Lung (tissue), 12 donors: ENCODE data around the gene RNF182. TPM values are rescaled to one million over a fixed set of nuclear protein-coding genes. Genes with fewer than 3 reads are reported as not detected.

Experiments used
- ATAC-seq: fragments of 200-7000 bp; cut with Tn5 transposase; one replicate; pipeline ENCODE4 v1.9.1; 2020; ENCODE audit warnings: moderate number of reproducible peaks; ENCODE audit not compliant: insufficient read depth, low FRiP score
- DNase-seq, 3 donors: peaks; one replicate each; pipeline ENCODE4 v3.0.0-alpha.2; 2013 to 2017
- H3K27ac ChIP-seq, 2 donors: one replicate each; pipeline ENCODE4 v1.5.1; 2013; ENCODE audit warnings: mild to moderate bottlenecking in 2 of 2, moderate library complexity in 2 of 2, control low read depth in 1 of 2, inconsistent platforms in 1 of 2, low read depth in 1 of 2, low read length in 1 of 2
- H3K27me3 ChIP-seq, 3 donors: one replicate each; pipeline ENCODE4 v1.5.1; 2013; ENCODE audit warnings: low read length in 2 of 3; ENCODE audit not compliant: control insufficient read depth in 3 of 3, insufficient read depth in 3 of 3
- H3K36me3 ChIP-seq, 4 donors: one replicate each; pipeline ENCODE4 v1.5.1; 2013; ENCODE audit warnings: low read length in 4 of 4, mild to moderate bottlenecking in 1 of 4, moderate library complexity in 1 of 4; ENCODE audit not compliant: control insufficient read depth in 4 of 4, insufficient read depth in 4 of 4
- H3K4me1 ChIP-seq, 5 donors: one replicate each; pipeline ENCODE4 v1.5.1; 2013; ENCODE audit warnings: low read length in 5 of 5, mild to moderate bottlenecking in 2 of 5, moderate library complexity in 1 of 5; ENCODE audit not compliant: control insufficient read depth in 5 of 5, insufficient read depth in 5 of 5
- H3K4me3 ChIP-seq: one replicate; pipeline ENCODE4 v1.5.1; 2013; ENCODE audit warnings: mild to moderate bottlenecking, control low read depth, moderate library complexity
- H3K9ac ChIP-seq, 2 donors: one replicate each; pipeline ENCODE4 v1.5.1; 2013; ENCODE audit warnings: low read length in 2 of 2, control low read depth in 1 of 2; ENCODE audit not compliant: insufficient read depth in 1 of 2
- H3K9me3 ChIP-seq, 4 donors: one replicate each; pipeline ENCODE4 v1.5.1; 2013; ENCODE audit warnings: low read length in 3 of 4, mild to moderate bottlenecking in 1 of 4, moderate library complexity in 1 of 4; ENCODE audit not compliant: control insufficient read depth in 4 of 4, insufficient read depth in 3 of 4
- WGBS, 2 donors: extraction: QIAGEN DNeasy Blood & Tissue Kit; methylation state at CpG; one replicate each; pipeline ENCODE4 v1.1.7; 2013; 5-methylcytosine and 5-hydroxymethylcytosine counted together
- polyA plus RNA-seq, 2 donors: library from polyadenylated mRNA; stranded (reverse); fragments of 200-250 nt; gene quantifications; one replicate each; pipeline ENCODE4 v1.2.1, GENCODE V29; 2013
- total RNA-seq, 2 donors: library from RNA; depleted of rRNA in 1 of 2; stranded (reverse); fragments of >200 nt in 1 of 2; gene quantifications; one replicate each; pipeline ENCODE4 v1.2.1, GENCODE V29; 2014 to 2021
- TF ChIP-seq, protein P1 (sequence below): IDR thresholded peaks from 2 replicates; pipeline ENCODE4 v1.5.1; 2012; ENCODE audit warnings: mild to moderate bottlenecking; ENCODE audit errors: control extremely low read depth, extremely low read depth
- donor health status: control.
- donor health status: control.
- donor health status: Bipolar disorder and iron deficiency.
- donor health status: healthy.
- donor health status: DM: yes; HTN: yes; CAD: no.

The RNF182 gene
- total and polyA plus RNA-seq, 4 donors: 0.90 to 5.0 (median 1.8) TPM

DNA sequence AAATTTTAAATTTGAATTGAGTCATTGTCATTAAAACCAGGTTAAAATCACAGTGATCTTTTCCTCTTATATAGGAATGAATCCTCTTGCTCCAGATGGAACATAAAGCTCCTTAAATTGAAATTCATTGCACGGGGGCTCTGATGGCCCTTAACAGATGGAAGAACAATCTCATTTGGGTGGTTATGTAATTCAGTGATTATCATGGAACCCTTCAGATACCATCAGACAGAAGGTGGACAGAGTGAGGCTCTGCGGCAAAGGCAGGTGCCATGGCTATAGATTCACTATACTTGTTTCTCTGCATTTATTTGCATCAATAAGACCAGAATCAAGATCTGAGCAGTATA lies 17.8 kb upstream of the RNF182 start:
- H3K9me3 ChIP-seq: peaks cover 0 to 2% (median 0%) of the 10 kb centered on the region in 4 donors
- ATAC-seq: no peak
- H3K4me1 ChIP-seq: no peaks in the 10 kb centered on the region
- no peaks in the 10 kb centered on the region for H3K36me3 ChIP-seq
- H3K27ac ChIP-seq: no peak overlapping the region
- no peak overlapping the region for H3K9ac ChIP-seq
- peaks cover 0 to 3% (median 0%) of the 10 kb centered on the region in 3 donors for H3K27me3 ChIP-seq
- H3K4me3 ChIP-seq: no peak overlapping the region
- no peak for DNase-seq
- 83 to 87% methylated on average over 2 of the region's 2 CpGs for WGBS, 2 donors
- TF ChIP-seq, protein P1, sequence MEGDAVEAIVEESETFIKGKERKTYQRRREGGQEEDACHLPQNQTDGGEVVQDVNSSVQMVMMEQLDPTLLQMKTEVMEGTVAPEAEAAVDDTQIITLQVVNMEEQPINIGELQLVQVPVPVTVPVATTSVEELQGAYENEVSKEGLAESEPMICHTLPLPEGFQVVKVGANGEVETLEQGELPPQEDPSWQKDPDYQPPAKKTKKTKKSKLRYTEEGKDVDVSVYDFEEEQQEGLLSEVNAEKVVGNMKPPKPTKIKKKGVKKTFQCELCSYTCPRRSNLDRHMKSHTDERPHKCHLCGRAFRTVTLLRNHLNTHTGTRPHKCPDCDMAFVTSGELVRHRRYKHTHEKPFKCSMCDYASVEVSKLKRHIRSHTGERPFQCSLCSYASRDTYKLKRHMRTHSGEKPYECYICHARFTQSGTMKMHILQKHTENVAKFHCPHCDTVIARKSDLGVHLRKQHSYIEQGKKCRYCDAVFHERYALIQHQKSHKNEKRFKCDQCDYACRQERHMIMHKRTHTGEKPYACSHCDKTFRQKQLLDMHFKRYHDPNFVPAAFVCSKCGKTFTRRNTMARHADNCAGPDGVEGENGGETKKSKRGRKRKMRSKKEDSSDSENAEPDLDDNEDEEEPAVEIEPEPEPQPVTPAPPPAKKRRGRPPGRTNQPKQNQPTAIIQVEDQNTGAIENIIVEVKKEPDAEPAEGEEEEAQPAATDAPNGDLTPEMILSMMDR: no peak

DNA sequence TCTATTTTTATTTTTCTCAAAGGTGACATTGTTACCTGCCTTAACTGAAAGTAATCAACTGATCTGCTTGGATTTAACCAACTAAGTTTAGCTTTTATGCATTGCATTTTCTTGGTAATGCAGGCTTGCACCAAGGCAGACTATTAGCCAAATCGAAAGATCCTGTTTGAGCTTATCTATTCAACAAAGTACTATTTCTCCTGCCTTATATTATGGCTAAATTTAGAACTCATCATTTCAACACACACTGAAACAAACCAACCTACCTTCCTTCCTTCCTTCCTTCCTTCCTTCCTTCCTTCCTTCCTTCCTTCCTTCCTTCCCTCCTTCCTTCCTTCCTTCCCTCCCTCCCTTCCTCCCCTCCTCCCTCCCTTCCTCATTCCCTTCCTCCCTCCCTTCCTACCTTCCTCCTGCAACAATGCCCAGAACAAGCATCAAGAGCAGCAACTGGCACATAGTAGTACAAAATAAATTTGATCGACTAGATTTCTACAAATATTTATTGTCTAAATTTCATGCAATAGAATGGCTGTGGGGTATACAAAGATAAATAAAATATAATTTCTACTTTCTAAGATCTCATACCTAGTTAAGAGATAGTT lies 17.0 kb upstream of the RNF182 start:
- TF ChIP-seq, protein P1: no peak
- Histone ChIP-seq H3K4me1 (no peaks in the 10 kb centered on the region), H3K27ac (no peak overlapping the region), H3K9ac (no peak overlapping the region), H3K36me3 (no peaks in the 10 kb centered on the region), H3K9me3 (peaks cover 0 to 2% (median 0%) of the 10 kb centered on the region in 4 donors), H3K27me3 (peaks cover 0 to 3% (median 0%) of the 10 kb centered on the region in 3 donors), H3K4me3 (no peak overlapping the region)
- DNase-seq (no peak), ATAC-seq (no peak)
- 74 to 77% methylated on average over 2 of the region's 2 CpGs for WGBS, 2 donors

DNA sequence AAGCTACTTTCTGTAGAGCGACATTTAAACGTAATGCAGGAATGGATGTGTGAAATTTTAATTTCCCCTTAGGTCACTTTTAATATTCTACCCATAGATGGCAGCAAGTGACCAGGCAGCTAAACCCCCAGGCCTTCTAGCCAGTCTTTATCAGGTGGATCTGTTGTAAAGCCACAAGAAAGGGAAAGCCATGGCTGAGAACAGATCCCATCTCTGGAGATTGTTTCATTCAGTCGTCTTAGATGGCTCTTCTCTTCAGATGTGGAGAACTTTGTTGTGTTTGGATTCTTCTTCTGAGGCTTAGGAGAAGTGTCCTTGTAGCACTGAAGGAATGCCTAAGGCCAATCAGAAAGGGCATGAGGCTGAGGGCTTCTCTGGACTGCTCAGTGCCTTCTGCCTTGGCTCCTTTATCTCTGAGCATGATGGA lies 15.8 kb upstream of the RNF182 start:
- Histone ChIP-seq H3K27me3 (peaks cover 0 to 3% (median 0%) of the 10 kb centered on the region in 3 donors), H3K9me3 (no peaks in the 10 kb centered on the region), H3K4me3 (no peak overlapping the region), H3K4me1 (peaks cover 0 to under 1% (median 0%) of the 10 kb centered on the region in 5 donors), H3K27ac (no peak overlapping the region), H3K36me3 (no peaks in the 10 kb centered on the region), H3K9ac (no peak overlapping the region)
- DNase-seq: peak; percentile 59 to 85 (median 77)
- ATAC-seq: peak; percentile 86
- TF ChIP-seq, protein P1: peak; percentile 75
- 3 to 6% methylated on average over 3 of the region's 3 CpGs for WGBS, 2 donors

DNA sequence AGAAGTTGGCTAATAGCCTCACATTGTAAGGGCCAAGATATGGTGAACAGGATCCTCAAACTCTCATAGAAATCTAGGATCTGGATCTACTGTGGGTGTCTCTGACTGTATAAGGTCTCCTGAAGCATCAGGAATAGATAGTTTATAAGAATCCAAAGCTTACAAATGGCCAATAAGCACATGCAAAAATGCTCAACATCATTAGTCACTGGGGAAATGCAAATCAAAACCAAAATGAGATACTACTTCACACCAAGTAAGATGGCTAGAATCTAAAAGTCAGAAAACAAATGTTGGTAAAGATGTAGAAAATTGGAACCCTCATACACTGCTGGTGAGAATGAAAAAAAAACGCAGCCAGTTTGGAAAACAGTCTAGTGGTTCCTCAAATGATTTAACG lies 14.3 kb upstream of the RNF182 start:
- DNase-seq (no peak), ATAC-seq (no peak)
- no peaks in the 10 kb centered on the region for H3K36me3 ChIP-seq
- TF ChIP-seq, protein P1: no peak
- peaks cover 0 to 3% (median 0%) of the 10 kb centered on the region in 3 donors for H3K27me3 ChIP-seq
- WGBS, 2 donors: 92 to 94% methylated on average over 2 of the region's 2 CpGs
- H3K4me3 ChIP-seq: no peak overlapping the region
- H3K9me3 ChIP-seq: no peaks in the 10 kb centered on the region
- peaks cover 0 to 16% (median 0%) of the 10 kb centered on the region in 5 donors for H3K4me1 ChIP-seq
- H3K9ac ChIP-seq: no peak overlapping the region
- no peak overlapping the region for H3K27ac ChIP-seq
